Loucy (cell line): ENCODE results near the gene AJAP1.

Source experiments
- H2AFZ ChIP-seq: fragments of 200-600 bp; sonication (generic); 2 replicates; pipeline ENCODE4 v1.6.0; 2016; ENCODE audit warnings: antibody characterized with exemption, mild to moderate bottlenecking, low read length, moderate library complexity
- H3F3A ChIP-seq: fragments of 200-600 bp; 2 replicates; pipeline ENCODE4 v1.6.0; 2016; ENCODE audit warnings: antibody characterized with exemption, low read depth, mild to moderate bottlenecking
- H3K27me3 ChIP-seq: fragments of 200-600 bp; sonication (generic); 2 replicates; pipeline ENCODE4 v1.6.1; 2014; ENCODE audit warnings: low read length, mild to moderate bottlenecking; ENCODE audit not compliant: insufficient read depth, poor library complexity, severe bottlenecking
- H3K36me3 ChIP-seq: fragments of 200-600 bp; sonication (generic); 2 replicates; pipeline ENCODE4 v1.6.1; 2016; ENCODE audit warnings: low read length; ENCODE audit not compliant: insufficient read depth
- H3K4me1 ChIP-seq: fragments of 200-600 bp; sonication (generic); 2 replicates; pipeline ENCODE4 v1.5.1; 2014; ENCODE audit warnings: low read length, mild to moderate bottlenecking; ENCODE audit not compliant: insufficient read depth, poor library complexity, severe bottlenecking
- H3K4me2 ChIP-seq: fragments of 200-600 bp; sonication (generic); 2 replicates; pipeline ENCODE4 v1.6.0; 2014; ENCODE audit warnings: antibody characterized with exemption, low read length, low read depth, mild to moderate bottlenecking; ENCODE audit not compliant: poor library complexity, severe bottlenecking
- H3K4me3 ChIP-seq: fragments of 200-600 bp; sonication (generic); 2 replicates; pipeline ENCODE4 v1.5.1; 2014; ENCODE audit warnings: low read length, mild to moderate bottlenecking, mixed read lengths; ENCODE audit not compliant: poor library complexity, severe bottlenecking
- H3K79me2 ChIP-seq: fragments of 200-600 bp; sonication (generic); 2 replicates; pipeline ENCODE4 v1.6.1; 2014; ENCODE audit warnings: low read length; ENCODE audit not compliant: insufficient read depth
- H3K9ac ChIP-seq: fragments of 200-600 bp; sonication (generic); 2 replicates; pipeline ENCODE4 v1.6.0; 2014; ENCODE audit warnings: mild to moderate bottlenecking, low read depth, low read length, moderate library complexity; ENCODE audit not compliant: poor library complexity, severe bottlenecking
- H3K9me2 ChIP-seq: fragments of 200-600 bp; sonication (generic); replicated peaks from 2 replicates; pipeline ENCODE4 v1.6.1; 2016; ENCODE audit warnings: low read depth, low read length, mixed read lengths
- H3K9me3 ChIP-seq: fragments of 200-600 bp; sonication (generic); 2 replicates; pipeline ENCODE4 v1.6.1; 2014; ENCODE audit warnings: mild to moderate bottlenecking, antibody characterized with exemption, low read length, low read depth; ENCODE audit not compliant: insufficient read depth
- H4K20me1 ChIP-seq: fragments of 200-600 bp; sonication (generic); 2 replicates; pipeline ENCODE4 v1.6.0; 2014; ENCODE audit warnings: antibody characterized with exemption, low read length, mild to moderate bottlenecking; ENCODE audit not compliant: insufficient read depth, poor library complexity, severe bottlenecking
- CTCF ChIP-seq: fragments of 200-600 bp; sonication (generic); conservative IDR thresholded peaks from 2 replicates; pipeline ENCODE4 v1.5.1; 2014; ENCODE audit warnings: mild to moderate bottlenecking, antibody characterized with exemption, low read length
- EZH2phosphoT487 ChIP-seq: fragments of 200-600 bp; IDR thresholded peaks from 2 replicates; pipeline ENCODE4 v1.6.1; 2018; ENCODE audit warnings: antibody characterized with exemption, mild to moderate bottlenecking, moderate library complexity, borderline replicate concordance

AJAP1 gene

GRCh38 chr1:4631321-4631720 lies 23.1 kb upstream of the AJAP1 start:
- no peaks in the 10 kb centered on the region for H3F3A ChIP-seq
- H3K36me3 ChIP-seq, result no peaks in the 10 kb centered on the region
- H3K79me2 ChIP-seq, result no peaks in the 10 kb centered on the region
- no peaks in the 10 kb centered on the region for H3K27me3 ChIP-seq
- H2AFZ ChIP-seq, result no peak overlapping the region
- H3K4me2 ChIP-seq, result no peak overlapping the region
- peaks cover 4% of the 10 kb centered on the region; the same call in 1 of the 2 replicates for H3K9me3 ChIP-seq
- H4K20me1 ChIP-seq, result no peaks in the 10 kb centered on the region
- TF ChIP-seq CTCF, result no peak
- TF ChIP-seq EZH2phosphoT487, result no peak
- no peak overlapping the region for H3K4me3 ChIP-seq
- no peaks in the 10 kb centered on the region for H3K4me1 ChIP-seq
- no peaks in the 10 kb centered on the region for H3K9me2 ChIP-seq
- no peak overlapping the region for H3K9ac ChIP-seq

GRCh38 chr1:4633346-4633745 lies 21.1 kb upstream of the AJAP1 start:
- Histone ChIP-seq H2AFZ (no peak overlapping the region), H3K9me3 (no peaks in the 10 kb centered on the region; the same call in 1 of the 2 replicates), H3K36me3 (no peaks in the 10 kb centered on the region), H3K4me2 (no peak overlapping the region), H3K27me3 (no peaks in the 10 kb centered on the region), H3K4me3 (no peak overlapping the region), H3K4me1 (no peaks in the 10 kb centered on the region), H3K79me2 (no peaks in the 10 kb centered on the region), H3K9ac (no peak overlapping the region), H3K9me2 (no peaks in the 10 kb centered on the region), H3F3A (no peaks in the 10 kb centered on the region), H4K20me1 (no peaks in the 10 kb centered on the region)
- TF ChIP-seq CTCF (no peak), EZH2phosphoT487 (no peak)

GRCh38 chr1:4634156-4634792 lies 20.1 kb upstream of the AJAP1 start:
- H3F3A ChIP-seq, result no peaks in the 10 kb centered on the region
- TF ChIP-seq EZH2phosphoT487 (no peak), CTCF (no peak)
- no peaks in the 10 kb centered on the region for H3K4me1 ChIP-seq
- H3K27me3 ChIP-seq, result no peaks in the 10 kb centered on the region
- H3K79me2 ChIP-seq, result no peaks in the 10 kb centered on the region
- H2AFZ ChIP-seq, result no peak overlapping the region
- no peak overlapping the region for H3K4me2 ChIP-seq
- no peaks in the 10 kb centered on the region for H3K9me2 ChIP-seq
- no peaks in the 10 kb centered on the region for H3K36me3 ChIP-seq
- no peaks in the 10 kb centered on the region; the same call in 1 of the 2 replicates for H3K9me3 ChIP-seq
- no peaks in the 10 kb centered on the region for H4K20me1 ChIP-seq
- no peak overlapping the region for H3K4me3 ChIP-seq
- no peak overlapping the region for H3K9ac ChIP-seq
